ENCODE data around the gene SH2D7.
"Not testable (repeated sequence)": the region's sequence is repeated elsewhere in the genome, so short reads cannot be mapped to it uniquely, and the experiment has no call there.

SH2D7 gene

DNA sequence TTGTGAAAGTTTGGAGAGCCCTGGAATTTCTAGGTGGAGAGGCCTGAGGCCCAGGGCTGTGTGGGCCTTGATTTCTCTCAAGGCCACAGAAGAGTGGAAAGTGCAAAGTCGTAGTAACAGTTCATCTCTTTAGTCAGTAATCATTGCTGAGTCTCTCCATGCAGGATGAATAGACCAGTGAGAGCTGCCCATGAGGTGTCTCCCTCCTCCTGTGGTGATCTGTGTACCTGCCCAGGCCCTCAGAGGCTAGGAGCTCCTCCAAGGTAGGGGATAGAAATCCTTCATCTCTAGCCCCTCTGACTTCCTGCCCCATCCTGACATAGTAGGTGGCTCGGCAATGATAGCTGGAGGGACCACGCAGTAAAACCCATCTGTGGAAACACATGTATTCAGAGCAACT is 50.0 kb downstream of the SH2D7 start:
- DNase-seq (ENCODE audit: low spot score), result no peak

DNA sequence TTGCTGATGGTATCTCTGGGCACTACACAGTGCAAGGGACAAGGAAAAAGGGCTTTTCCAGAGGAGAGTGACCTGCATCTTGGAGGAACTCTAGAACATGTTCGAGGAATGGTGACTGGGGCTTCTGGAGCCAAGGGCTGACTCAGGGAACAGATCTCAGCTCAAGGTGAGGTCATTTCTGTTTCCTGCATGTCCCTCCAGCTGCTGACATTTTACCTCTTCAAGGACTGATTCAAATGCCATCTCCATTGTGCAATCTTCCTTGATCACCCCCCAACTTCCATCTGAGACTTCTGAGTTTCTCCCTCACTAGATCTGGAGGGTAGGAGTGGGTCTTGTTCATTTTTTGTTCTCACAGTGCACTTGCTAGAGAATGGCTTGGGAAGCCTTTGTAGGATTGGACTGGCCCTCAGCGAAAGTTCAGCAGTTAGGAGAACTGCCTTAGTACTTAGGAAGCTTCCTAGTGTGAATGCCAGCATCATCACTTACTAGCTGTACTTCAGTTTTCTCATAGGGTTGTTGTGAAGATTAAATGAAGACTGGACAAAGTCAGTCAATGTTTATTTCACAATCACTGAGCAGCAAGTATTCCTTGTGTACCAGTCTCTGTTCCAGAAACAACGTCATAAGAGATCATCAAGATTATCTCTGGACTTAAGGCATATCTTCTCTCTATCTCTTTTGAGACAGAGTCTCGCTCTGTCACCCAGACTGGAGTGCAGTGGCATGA is 54.2 kb downstream of the SH2D7 start:
- no peak for DNase-seq (ENCODE audit: low spot score)

- DNase-seq (ENCODE audit: low spot score), result no peak
Observed at GRCh38 chr15:78147566-78147965, 55.2 kb downstream of the SH2D7 start.

GRCh38 chr15:78148392-78149067 is 56.2 kb downstream of the SH2D7 start:
- no peak for DNase-seq (ENCODE audit: low spot score)

DNA sequence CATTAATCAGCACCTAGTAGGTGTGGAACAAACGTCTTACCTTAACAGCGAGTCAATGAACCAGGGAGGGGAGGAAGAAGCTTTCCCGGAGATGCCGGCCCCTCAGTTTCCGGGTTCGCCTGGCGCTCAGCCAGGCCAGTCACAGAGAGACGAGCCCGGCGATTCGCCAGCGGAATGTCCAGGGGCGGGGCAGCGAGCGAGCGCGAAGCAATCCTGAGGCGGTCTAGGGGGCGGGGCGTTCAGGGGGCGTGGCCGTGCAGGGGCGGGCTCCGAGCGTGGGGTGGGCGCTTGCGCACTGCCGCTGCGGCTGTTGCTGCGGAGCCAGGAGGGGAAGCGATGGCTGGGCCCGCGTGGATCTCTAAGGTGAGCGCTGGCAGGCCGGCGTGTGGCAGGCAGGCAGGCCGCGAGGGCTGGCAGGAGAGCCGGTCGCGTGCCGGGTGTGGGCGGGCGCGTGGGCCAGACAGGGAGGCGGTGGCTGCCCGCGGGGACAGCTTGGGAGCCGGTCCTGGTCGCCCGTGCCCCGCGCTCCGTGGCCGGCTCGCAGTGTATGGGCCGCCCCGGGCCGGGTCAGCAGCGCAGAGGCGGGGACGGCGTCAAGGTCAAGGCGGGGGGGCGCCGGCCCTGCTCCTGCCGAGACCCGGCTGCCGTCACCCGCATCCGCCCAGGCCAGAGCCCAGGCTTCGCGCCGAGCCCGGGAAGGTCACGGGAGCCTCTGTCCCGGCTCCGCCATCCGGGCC is 56.9 kb downstream of the SH2D7 start, which contains the start of gene IDH3A:
Gene IDH3A, plus strand, starts transcription at position 295 of the 737 bp plus-strand sequence. Its CDS starts 42 bp downstream, at position 337.
- peak; percentile 94 for DNase-seq (ENCODE audit: low spot score)

DNA sequence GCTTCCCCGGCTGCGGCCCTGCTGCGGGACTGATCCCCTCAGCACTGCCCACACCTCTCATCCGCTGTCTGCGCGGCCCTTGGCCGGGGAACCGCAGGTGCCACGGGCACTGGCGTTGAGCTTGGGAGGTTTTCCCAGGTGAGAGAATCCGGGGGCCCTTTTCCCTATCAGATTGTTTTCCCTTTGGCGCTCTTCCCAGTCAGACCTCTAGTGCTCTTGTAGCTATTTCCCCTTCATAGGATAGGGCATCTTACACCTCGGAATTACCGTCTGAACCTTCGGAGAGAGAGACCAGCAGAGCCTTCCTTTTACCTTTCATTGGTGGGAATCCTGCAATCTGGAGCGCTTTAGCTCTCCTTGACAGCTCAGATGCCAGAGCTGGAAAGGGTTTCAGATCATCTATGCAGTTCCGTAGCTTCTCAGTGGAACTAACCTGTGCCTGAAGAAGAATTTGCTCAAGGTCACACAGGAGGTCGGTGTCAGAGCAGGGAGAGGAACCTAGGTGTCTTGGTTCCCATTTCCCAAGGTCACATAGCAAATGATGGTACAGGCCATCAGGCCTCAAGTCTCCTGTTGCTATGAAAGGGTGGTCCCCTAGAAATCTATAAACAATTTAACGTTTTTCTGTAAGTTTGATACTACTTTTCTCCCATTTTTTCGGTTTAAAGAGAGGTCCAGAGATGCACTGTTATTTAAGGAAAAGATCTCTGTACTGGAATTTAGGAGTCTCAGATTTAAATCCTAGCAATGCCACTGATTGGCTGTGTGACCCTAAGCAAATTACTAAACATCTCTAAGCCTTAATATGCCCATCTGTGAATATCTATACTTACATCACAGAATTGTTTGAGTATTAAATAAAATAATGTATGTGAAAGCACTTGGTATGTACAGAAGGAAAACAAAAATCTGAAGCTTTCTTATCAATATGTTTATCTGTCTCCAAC is 57.7 kb downstream of the SH2D7 start:
- no peak for DNase-seq (ENCODE audit: low spot score)

DNA sequence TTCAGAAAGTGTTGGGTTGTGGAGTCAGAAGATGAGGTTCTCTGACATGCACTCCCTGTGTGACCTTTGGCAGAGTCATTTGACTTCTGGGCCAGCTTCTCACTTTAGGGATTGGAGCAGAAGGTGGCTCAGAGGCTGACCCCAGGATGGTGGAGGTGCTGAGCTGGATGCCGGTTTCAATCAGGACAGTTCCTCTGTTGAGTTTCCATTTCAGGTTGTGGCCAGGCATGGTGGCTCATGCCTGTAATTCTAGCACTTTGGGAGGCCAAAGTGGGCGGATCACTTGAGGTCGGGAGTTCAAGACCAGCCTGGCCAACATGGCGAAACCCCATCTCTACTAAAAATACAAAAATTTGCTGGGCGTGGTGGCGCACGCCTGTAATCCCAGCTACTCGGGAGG is 58.7 kb downstream of the SH2D7 start:
- DNase-seq (ENCODE audit: low spot score), result not testable (repeated sequence)
